SK-N-SH (cell line): ENCODE measurements around the gene THSD4. TPM values are rescaled to one million over a fixed set of nuclear protein-coding genes. Genes with fewer than 3 reads are reported as not detected.

Experiments used
- CTCF ChIA-PET: fragments of 300-600, 350-600 bp; formaldehyde crosslinking; extraction: SDS; loops from one replicate; lab custom pipeline; 2021; lab: Yijun Ruan, JAX
- POLR2A ChIA-PET: fragments of 350-600 bp; sonication (Branson Sonifier 250); formaldehyde crosslinking; extraction: SDS; loops from one replicate; lab custom pipeline; 2020; ENCODE audit warnings: antibody characterized with exemption, inconsistent platforms; lab: Yijun Ruan, JAX
- DNase-seq: peaks from one replicate; pipeline ENCODE4 v3.0.0; 2012
- H2AFZ ChIP-seq: fragments of 200-600 bp; sonication (generic); 2 replicates; pipeline ENCODE4 v1.8.1; 2016; ENCODE audit warnings: antibody characterized with exemption, mild to moderate bottlenecking, low read depth
- H3F3A ChIP-seq: fragments of 200-600 bp; sonication (generic); replicated peaks from 2 replicates; pipeline ENCODE3; 2016; ENCODE audit warnings: antibody characterized with exemption, mild to moderate bottlenecking; ENCODE audit not compliant: insufficient read depth
- H3K27ac ChIP-seq, 2 experiments: fragments of 200-500 bp in 1 of 2; fragments of 200-600 bp in 1 of 2; sonication (Bioruptor generic) in 1 of 2; sonication (generic), shearing (Covaris generic) in 1 of 2; 2 replicates each; pipeline versions ENCODE4 v1.5.1 to v1.6.1; 2014 to 2016; ENCODE audit warnings: low read depth in 2 of 2, inconsistent platforms in 1 of 2, low read length in 1 of 2, mild to moderate bottlenecking in 1 of 2, mixed read lengths in 1 of 2
- H3K27me3 ChIP-seq: fragments of 200-600 bp; sonication (generic), shearing (Covaris generic); 2 replicates; pipeline ENCODE4 v1.6.1; 2016; ENCODE audit warnings: mixed run types; ENCODE audit not compliant: insufficient read depth
- H3K36me3 ChIP-seq, 2 experiments: fragments of 200-500 bp in 1 of 2; fragments of 200-600 bp in 1 of 2; sonication (Bioruptor generic) in 1 of 2; sonication (generic) in 1 of 2; replicated peaks in 1 of 2; 2 replicates each; pipeline versions ENCODE3 to v1.5.1; 2014 to 2016; ENCODE audit warnings: low read length in 1 of 2, mild to moderate bottlenecking in 1 of 2; ENCODE audit not compliant: insufficient read depth in 2 of 2, control insufficient read depth in 1 of 2
- H3K4me1 ChIP-seq, 2 experiments: fragments of 200-500 bp in 1 of 2; fragments of 200-600 bp in 1 of 2; sonication (Bioruptor generic) in 1 of 2; sonication (generic), shearing (Covaris generic) in 1 of 2; 2 replicates each; pipeline versions ENCODE4 v1.5.1 to v1.6.1; 2014 to 2016; ENCODE audit warnings: low read depth in 1 of 2, low read length in 1 of 2, mixed run types in 1 of 2; ENCODE audit not compliant: insufficient read depth in 2 of 2, control insufficient read depth in 1 of 2
- H3K4me2 ChIP-seq: fragments of 200-600 bp; sonication (generic), shearing (Covaris generic); 2 replicates; pipeline ENCODE4 v1.6.1; 2017; ENCODE audit warnings: mixed run types
- H3K4me3 ChIP-seq, 2 experiments: fragments of 200-500 bp in 1 of 2; fragments of 200-600 bp in 1 of 2; sonication (Bioruptor generic) in 1 of 2; sonication (generic), shearing (Covaris generic) in 1 of 2; 2 replicates each; pipeline versions ENCODE4 v1.5.1 to v1.8.1; 2014 to 2016; ENCODE audit warnings: low read depth in 2 of 2, inconsistent platforms in 1 of 2, low read length in 1 of 2, mild to moderate bottlenecking in 1 of 2, mixed read lengths in 1 of 2, moderate library complexity in 1 of 2
- H3K79me2 ChIP-seq: fragments of 200-600 bp; sonication (generic); 2 replicates; pipeline ENCODE4 v1.8.1; 2017; ENCODE audit warnings: mild to moderate bottlenecking; ENCODE audit not compliant: insufficient read depth
- H3K9ac ChIP-seq: fragments of 200-600 bp; sonication (generic); 2 replicates; pipeline ENCODE4 v1.6.1; 2017; ENCODE audit warnings: mixed run types
- H3K9me2 ChIP-seq: fragments of 200-600 bp; sonication (generic); 2 replicates; pipeline ENCODE4 v1.6.1; 2017; ENCODE audit warnings: mixed run types
- H3K9me3 ChIP-seq: fragments of 200-600 bp; sonication (generic); 2 replicates; pipeline ENCODE4 v1.6.1; 2017; ENCODE audit warnings: mixed run types, mild to moderate bottlenecking, moderate library complexity
- H4K20me1 ChIP-seq: fragments of 200-600 bp; sonication (generic); 2 replicates; pipeline ENCODE4 v1.6.1; 2017; ENCODE audit warnings: mild to moderate bottlenecking, mixed run types; ENCODE audit not compliant: insufficient read depth
- EP300 ChIP-seq, 2 experiments: IDR thresholded peaks; 2 replicates each; pipeline versions ENCODE4 v1.4.0 to v1.6.1; 2012; ENCODE audit warnings: borderline replicate concordance in 1 of 2, low read depth in 1 of 2, low read length in 1 of 2
- EZH2phosphoT487 ChIP-seq: fragments of 200-600 bp; sonication (generic); IDR thresholded peaks from 2 replicates; pipeline ENCODE4 v1.6.1; 2017; ENCODE audit warnings: low read depth, mixed run types, mild to moderate bottlenecking, antibody characterized with exemption, moderate library complexity, borderline replicate concordance
- FOSL2 ChIP-seq: IDR thresholded peaks from 2 replicates; pipeline ENCODE4 v1.4.0; 2012; ENCODE audit warnings: low read depth, mild to moderate bottlenecking, moderate library complexity, borderline replicate concordance
- FOXJ3 ChIP-seq: sonication (generic); formaldehyde crosslinking; IDR thresholded peaks from 2 replicates; pipeline ENCODE4 v1.5.1; 2020; ENCODE audit warnings: mild to moderate bottlenecking, missing genetic modification reagents
- FOXM1 ChIP-seq: IDR thresholded peaks from 2 replicates; pipeline ENCODE4 v1.4.0; 2012; ENCODE audit warnings: low read depth, mild to moderate bottlenecking
- GATA2 ChIP-seq: sonication (generic); formaldehyde crosslinking; IDR thresholded peaks from 2 replicates; pipeline ENCODE4 v1.5.0; 2020; ENCODE audit warnings: mild to moderate bottlenecking, missing genetic modification reagents
- IRF3 ChIP-seq: fragments of 150-350 bp; IDR thresholded peaks from 2 replicates; pipeline ENCODE4 v1.6.1; 2016; ENCODE audit warnings: mild to moderate bottlenecking, low read depth, low read length
- JUND ChIP-seq: IDR thresholded peaks from 2 replicates; pipeline ENCODE4 v1.4.0; 2012
- MAX ChIP-seq: IDR thresholded peaks from 2 replicates; pipeline ENCODE4 v1.4.0; 2012; ENCODE audit warnings: low read depth
- MXI1 ChIP-seq: IDR thresholded peaks from 2 replicates; pipeline ENCODE4 v1.6.1; 2012; ENCODE audit warnings: mild to moderate bottlenecking, low read depth, low read length, improper control_type of control experiment
- NFIC ChIP-seq: IDR thresholded peaks from 2 replicates; pipeline ENCODE4 v1.4.0; 2012; ENCODE audit warnings: borderline replicate concordance
- NRF1 ChIP-seq: IDR thresholded peaks from 2 replicates; pipeline ENCODE4 v1.6.1; 2012; ENCODE audit warnings: low read depth, mild to moderate bottlenecking, low read length
- PBX3 ChIP-seq: IDR thresholded peaks from 2 replicates; pipeline ENCODE4; 2012
- POLR2AphosphoS5 ChIP-seq: IDR thresholded peaks from 2 replicates; pipeline ENCODE4 v1.6.1; 2012; ENCODE audit warnings: low read depth, low read length
- RAD21 ChIP-seq: IDR thresholded peaks from 2 replicates; pipeline ENCODE4 v1.6.1; 2012; ENCODE audit warnings: mild to moderate bottlenecking, low read length
- RCOR1 ChIP-seq: fragments of 150-350 bp; IDR thresholded peaks from 2 replicates; pipeline ENCODE4 v1.6.1; 2017; ENCODE audit warnings: antibody characterized with exemption, low read length
- REST ChIP-seq: IDR thresholded peaks from 2 replicates; pipeline ENCODE4 v1.6.1; 2012; ENCODE audit warnings: mild to moderate bottlenecking, low read depth, low read length, moderate library complexity
- RFX5 ChIP-seq: IDR thresholded peaks from 2 replicates; pipeline ENCODE4 v1.6.1; 2012; ENCODE audit warnings: mild to moderate bottlenecking, improper control_type of control experiment, low read length
- SIN3A ChIP-seq: IDR thresholded peaks from 2 replicates; pipeline ENCODE4 v1.6.1; 2012; ENCODE audit warnings: low read depth, mild to moderate bottlenecking, low read length, moderate library complexity, borderline replicate concordance
- SMC3 ChIP-seq: IDR thresholded peaks from 2 replicates; pipeline ENCODE4 v1.6.1; 2012; ENCODE audit warnings: low read depth, low read length, improper control_type of control experiment
- TAF1 ChIP-seq: IDR thresholded peaks from 2 replicates; pipeline ENCODE4 v1.6.1; 2012; ENCODE audit warnings: low read depth, mild to moderate bottlenecking, low read length, moderate library complexity, borderline replicate concordance
- TCF12 ChIP-seq: IDR thresholded peaks from 2 replicates; pipeline ENCODE4 v1.4.0; 2012
- USF1 ChIP-seq: IDR thresholded peaks from 2 replicates; pipeline ENCODE4 v1.4.0; 2012; ENCODE audit warnings: low read depth, borderline replicate concordance
- YY1 ChIP-seq: IDR thresholded peaks from 2 replicates; pipeline ENCODE4 v1.4.0; 2012; ENCODE audit warnings: low read depth, mild to moderate bottlenecking
- ZBTB33 ChIP-seq: IDR thresholded peaks from 2 replicates; pipeline ENCODE4 v1.4.0; 2012; ENCODE audit warnings: low read depth, borderline replicate concordance
- WGBS: methylation state at CpG from one replicate; pipeline ENCODE4 v1.1.6; 2017; ENCODE audit warnings: low lambda C conversion rate; 5-methylcytosine and 5-hydroxymethylcytosine counted together
- polyA plus RNA-seq, 3 experiments: library from polyadenylated mRNA; depleted of rRNA; stranded (reverse); fragments of >200 nt; gene quantifications; 2 replicates each; pipeline ENCODE4 v1.2.3, GENCODE V29; 2012

The THSD4 gene
- polyA plus RNA-seq, 1 of the 3 experiments (the other 2 are of a cell fraction) = 79.1 TPM

- no peaks in the 10 kb centered on the region for H3K9me3 ChIP-seq
- 52% methylated on average over 6 of the region's 6 CpGs for WGBS
- peaks cover 29% of the 10 kb centered on the region for H3F3A ChIP-seq
- H3K4me2 ChIP-seq = 0 out of 2 replicates have a peak overlapping the region, but pooled peaks have one; percentile 30
- no peak for DNase-seq
- CTCF ChIA-PET = interaction anchor here (0.7 kb wide), 1 partner anchor 12 kb away, joined by 3 read pairs; no protein-coding TSS in a partner anchor
- peak overlapping the region; percentile 2; the same call in 1 of the 2 replicates for H2AFZ ChIP-seq
- H3K4me1 ChIP-seq = peaks cover 4 to 36% of the 10 kb centered on the region in 2 experiments; a peak in 2 of 4 replicates
- no peaks in the 10 kb centered on the region for H3K27me3 ChIP-seq
- H3K9me2 ChIP-seq = no peaks in the 10 kb centered on the region
- H3K9ac ChIP-seq = peak overlapping the region; percentile 22; the same call in 1 of the 2 replicates
- POLR2A ChIA-PET = no interaction called here
- H4K20me1 ChIP-seq = no peaks in the 10 kb centered on the region
- H3K4me3 ChIP-seq = no peak overlapping the region
- no peaks in the 10 kb centered on the region for H3K36me3 ChIP-seq
- H3K79me2 ChIP-seq = peaks cover 12% of the 10 kb centered on the region; the same call in 1 of the 2 replicates
- peak overlapping the region; percentile 60 to 71 for H3K27ac ChIP-seq
- TF ChIP-seq JUND = peak; percentile 21; the same call in 1 of the 2 replicates
- no peak for TF ChIP-seq RCOR1
- no peak for TF ChIP-seq ZBTB33
- no peak for TF ChIP-seq NRF1
- peak in 1 of 2 experiments; percentile 24; a peak in 1 of 4 replicates for TF ChIP-seq EP300 (IDR thresholded peaks at IDR 0.05; ENCODE audit: borderline replicate concordance in 1 of 2, low read depth in 1 of 2, low read length in 1 of 2)
- no peak for TF ChIP-seq FOXJ3 (CRISPR knock-in tag)
- no peak; the same call in 1 of the 2 replicates for TF ChIP-seq PBX3
- no peak for TF ChIP-seq RAD21
- TF ChIP-seq TCF12 = peak; percentile 78
- TF ChIP-seq IRF3 = no peak
- no peak for TF ChIP-seq MXI1
- TF ChIP-seq YY1 = peak; percentile 56; the same call in 1 of the 2 replicates
- no peak for TF ChIP-seq SMC3
- TF ChIP-seq USF1 = no peak
- TF ChIP-seq MAX = no peak
- no peak for TF ChIP-seq FOSL2
- no peak for TF ChIP-seq EZH2phosphoT487
- no peak for TF ChIP-seq TAF1
- TF ChIP-seq GATA2 (CRISPR knock-in tag) = no peak
- TF ChIP-seq RFX5 = no peak
- no peak for TF ChIP-seq FOXM1
- no peak for TF ChIP-seq SIN3A
- TF ChIP-seq POLR2AphosphoS5 = no peak
- TF ChIP-seq REST = no peak
- TF ChIP-seq NFIC = no peak; the same call in 1 of the 2 replicates
These were observed 157.7 kb downstream of the THSD4 start for GRCh38 chr15:71272932-71273331.
